Measurements from ENCODE around the gene OR10A5. TPM values are rescaled to one million over a fixed set of nuclear protein-coding genes. Genes with fewer than 3 reads are reported as not detected.

OR10A5 gene
- total and polyA plus RNA-seq, 9 of the 15 experiments (the other 6 are each of a cell fraction or from before 2014, with no cell fraction given) = 0.14 TPM; not detected in 8

DNA sequence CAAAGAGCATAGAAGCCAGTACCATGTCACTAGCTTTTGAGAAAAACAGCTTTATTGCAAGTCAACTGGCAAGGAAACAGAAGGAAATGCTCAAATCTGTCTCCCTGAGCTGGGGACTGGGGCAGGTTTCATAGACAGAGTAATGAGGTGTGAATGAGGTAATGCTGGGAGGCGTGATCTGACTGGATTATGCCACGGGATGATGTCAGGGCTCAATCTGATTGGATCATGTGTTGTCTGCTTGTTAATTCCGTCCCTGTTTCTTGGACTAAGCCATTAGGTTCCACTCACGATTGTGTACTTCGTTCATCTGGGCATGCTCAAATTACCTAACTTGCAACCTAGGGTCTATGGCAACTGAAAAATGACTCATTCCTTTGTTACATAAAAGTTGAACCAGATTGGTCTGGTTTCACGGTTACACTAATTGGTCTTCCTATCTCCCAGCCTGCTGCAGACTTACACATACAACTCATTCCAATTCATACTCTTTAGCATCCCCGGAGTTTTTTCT is 20.2 kb upstream of the OR10A5 start (continued):
- TF ChIP-seq, protein P1, sequence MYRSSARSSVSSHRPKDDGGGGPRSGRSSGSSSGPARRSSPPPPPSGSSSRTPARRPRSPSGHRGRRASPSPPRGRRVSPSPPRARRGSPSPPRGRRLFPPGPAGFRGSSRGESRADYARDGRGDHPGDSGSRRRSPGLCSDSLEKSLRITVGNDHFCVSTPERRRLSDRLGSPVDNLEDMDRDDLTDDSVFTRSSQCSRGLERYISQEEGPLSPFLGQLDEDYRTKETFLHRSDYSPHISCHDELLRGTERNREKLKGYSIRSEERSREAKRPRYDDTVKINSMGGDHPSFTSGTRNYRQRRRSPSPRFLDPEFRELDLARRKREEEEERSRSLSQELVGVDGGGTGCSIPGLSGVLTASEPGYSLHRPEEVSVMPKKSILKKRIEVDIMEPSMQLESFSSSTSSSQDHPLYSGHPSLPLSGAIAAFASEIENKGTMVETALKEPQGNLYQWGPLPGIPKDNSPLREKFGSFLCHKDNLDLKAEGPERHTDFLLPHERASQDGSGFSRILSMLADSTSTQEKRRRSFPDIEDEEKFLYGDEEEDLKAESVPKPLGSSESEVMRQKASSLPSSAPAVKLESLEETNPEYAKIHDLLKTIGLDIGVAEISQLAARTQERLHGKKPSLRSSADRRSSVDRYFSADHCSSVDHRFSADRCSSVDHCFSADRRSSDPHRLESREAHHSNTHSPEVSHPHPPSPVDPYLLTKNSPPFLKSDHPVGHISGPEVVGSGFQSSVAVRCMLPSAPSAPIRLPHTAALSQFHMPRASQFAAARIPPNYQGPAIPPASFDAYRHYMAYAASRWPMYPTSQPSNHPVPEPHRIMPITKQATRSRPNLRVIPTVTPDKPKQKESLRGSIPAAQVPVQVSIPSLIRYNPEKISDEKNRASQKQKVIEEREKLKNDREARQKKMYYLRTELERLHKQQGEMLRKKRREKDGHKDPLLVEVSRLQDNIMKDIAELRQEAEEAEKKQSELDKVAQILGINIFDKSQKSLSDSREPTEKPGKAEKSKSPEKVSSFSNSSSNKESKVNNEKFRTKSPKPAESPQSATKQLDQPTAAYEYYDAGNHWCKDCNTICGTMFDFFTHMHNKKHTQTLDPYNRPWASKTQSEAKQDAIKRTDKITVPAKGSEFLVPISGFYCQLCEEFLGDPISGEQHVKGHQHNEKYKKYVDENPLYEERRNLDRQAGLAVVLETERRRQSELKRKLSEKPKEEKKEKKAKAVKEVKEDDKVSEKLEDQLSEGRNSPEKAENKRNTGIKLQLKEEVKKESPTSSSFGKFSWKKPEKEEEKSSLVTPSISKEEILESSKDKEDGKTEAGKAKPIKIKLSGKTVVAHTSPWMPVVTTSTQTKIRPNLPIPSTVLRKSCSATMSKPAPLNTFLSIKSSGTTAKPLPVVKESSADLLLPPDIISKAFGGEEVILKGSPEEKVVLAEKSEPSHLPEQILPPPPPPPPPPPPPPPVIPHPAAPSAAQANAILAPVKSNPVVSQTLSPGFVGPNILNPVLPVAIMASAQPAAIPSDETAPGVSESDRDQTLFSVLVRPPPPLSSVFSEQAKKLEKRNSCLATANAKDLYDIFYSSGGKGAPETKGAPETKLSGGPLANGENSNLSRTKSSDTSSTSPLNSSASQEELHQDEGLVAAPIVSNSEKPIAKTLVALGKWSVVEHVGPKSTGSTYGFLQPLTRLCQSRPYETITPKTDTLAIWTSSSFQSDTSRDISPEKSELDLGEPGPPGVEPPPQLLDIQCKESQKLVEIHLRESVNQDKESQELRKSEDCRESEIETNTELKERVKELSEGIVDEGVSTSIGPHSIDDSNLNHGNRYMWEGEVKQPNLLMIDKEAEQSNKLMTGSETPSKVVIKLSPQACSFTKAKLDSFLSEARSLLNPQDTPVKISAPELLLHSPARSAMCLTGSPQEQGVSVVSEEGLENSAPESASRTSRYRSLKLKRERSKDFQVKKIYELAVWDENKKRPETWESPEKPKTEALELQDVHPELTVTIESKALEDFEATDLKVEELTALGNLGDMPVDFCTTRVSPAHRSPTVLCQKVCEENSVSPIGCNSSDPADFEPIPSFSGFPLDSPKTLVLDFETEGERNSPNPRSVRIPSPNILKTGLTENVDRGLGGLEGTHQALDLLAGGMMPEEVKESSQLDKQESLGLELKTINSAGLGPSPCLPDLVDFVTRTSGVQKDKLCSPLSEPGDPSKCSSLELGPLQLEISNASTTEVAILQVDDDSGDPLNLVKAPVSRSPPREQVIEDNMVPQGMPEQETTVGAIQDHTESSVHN (IDR thresholded peaks at IDR 0.05; ENCODE audit: borderline replicate concordance in 1 of 2, low read depth in 1 of 2) = peak in 1 of 2 experiments; percentile 62; a peak in 1 of 4 replicates
- TF ChIP-seq RBM15 (IDR thresholded peaks at IDR 0.05; ENCODE audit: insufficient read depth, low read length) = no peak
- TF ChIP-seq, protein P2, sequence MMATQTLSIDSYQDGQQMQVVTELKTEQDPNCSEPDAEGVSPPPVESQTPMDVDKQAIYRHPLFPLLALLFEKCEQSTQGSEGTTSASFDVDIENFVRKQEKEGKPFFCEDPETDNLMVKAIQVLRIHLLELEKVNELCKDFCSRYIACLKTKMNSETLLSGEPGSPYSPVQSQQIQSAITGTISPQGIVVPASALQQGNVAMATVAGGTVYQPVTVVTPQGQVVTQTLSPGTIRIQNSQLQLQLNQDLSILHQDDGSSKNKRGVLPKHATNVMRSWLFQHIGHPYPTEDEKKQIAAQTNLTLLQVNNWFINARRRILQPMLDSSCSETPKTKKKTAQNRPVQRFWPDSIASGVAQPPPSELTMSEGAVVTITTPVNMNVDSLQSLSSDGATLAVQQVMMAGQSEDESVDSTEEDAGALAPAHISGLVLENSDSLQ (IDR thresholded peaks at IDR 0.05) = peak; percentile 16; the same call in 1 of the 2 replicates
- no peak for TF ChIP-seq CREB1 (IDR thresholded peaks at IDR 0.05)
- TF ChIP-seq CREB1 (CRISPR knock-in tag; IDR thresholded peaks at IDR 0.05) = 0 out of 2 replicates have a peak, but pooled peaks have one; percentile 32
- TF ChIP-seq ZNF407 (IDR thresholded peaks at IDR 0.05; ENCODE audit: low read depth) = no peak

Data from K562 (cell line).